GM12878 (cell line): ENCODE results near the gene LMNTD2. TPM values are rescaled to one million over a fixed set of nuclear protein-coding genes. Genes with fewer than 3 reads are reported as not detected.

Source experiments
- ATF3 ChIP-seq: IDR thresholded peaks from 2 replicates; pipeline ENCODE4 v1.6.1; 2011; ENCODE audit warnings: low read depth, mild to moderate bottlenecking, low read length, moderate library complexity, borderline replicate concordance; ENCODE audit errors: extremely low read depth
- BHLHE40 ChIP-seq, 2 experiments: fragments of 450-650 bp in 1 of 2; IDR thresholded peaks; 2 replicates each; pipeline ENCODE4 v1.6.1; 2011 to 2017; ENCODE audit warnings: low read depth in 2 of 2, borderline replicate concordance in 1 of 2, improper control_type of control experiment in 1 of 2, low read length in 1 of 2, mild to moderate bottlenecking in 1 of 2
- BRCA1 ChIP-seq: IDR thresholded peaks from 2 replicates; pipeline ENCODE4 v1.6.1; 2011; ENCODE audit warnings: low read depth, low read length, improper control_type of control experiment
- CREB1 ChIP-seq: IDR thresholded peaks from 2 replicates; pipeline ENCODE4 v1.6.1; 2012; ENCODE audit warnings: low read depth, mild to moderate bottlenecking, inconsistent platforms
- EP300 ChIP-seq, 2 experiments: fragments of 150-350 bp in 1 of 2; IDR thresholded peaks; 2 replicates each; pipeline ENCODE4 v1.6.1; 2011 to 2012; ENCODE audit warnings: low read depth in 2 of 2, low read length in 2 of 2, borderline replicate concordance in 1 of 2, improper control_type of control experiment in 1 of 2, inconsistent platforms in 1 of 2; ENCODE audit not compliant: control insufficient read depth in 1 of 2
- FOS ChIP-seq: IDR thresholded peaks from 3 replicates; pipeline ENCODE4 v1.6.1; 2011; ENCODE audit warnings: borderline replicate concordance; ENCODE audit not compliant: insufficient read length; ENCODE audit errors: extremely low read depth
- GATAD2B ChIP-seq: fragments of 450-650 bp; conservative IDR thresholded peaks from 2 replicates; pipeline ENCODE4 v1.6.1; 2017; ENCODE audit warnings: low read depth, mild to moderate bottlenecking, moderate library complexity
- HSF1 ChIP-seq: fragments of 150-350 bp; IDR thresholded peaks from 2 replicates; pipeline ENCODE4 v1.6.1; 2014; ENCODE audit warnings: mild to moderate bottlenecking, low read depth, low read length
- RFX5 ChIP-seq: IDR thresholded peaks from 2 replicates; pipeline ENCODE4 v1.6.1; 2011; ENCODE audit warnings: low read depth, low read length, improper control_type of control experiment
- RUNX3 ChIP-seq: IDR thresholded peaks from 2 replicates; pipeline ENCODE4 v1.6.1; 2012; ENCODE audit warnings: low read length, inconsistent platforms
- SKIL ChIP-seq: fragments of 450-650 bp; IDR thresholded peaks from 2 replicates; pipeline ENCODE4 v1.6.1; 2017; ENCODE audit warnings: mild to moderate bottlenecking, low read depth, inconsistent platforms; ENCODE audit not compliant: poor library complexity, severe bottlenecking
- SUPT20H ChIP-seq: IDR thresholded peaks from 2 replicates; pipeline ENCODE4 v1.6.1; 2011; ENCODE audit warnings: low read depth, mild to moderate bottlenecking, low read length, moderate library complexity, borderline replicate concordance; ENCODE audit not compliant: control insufficient read depth
- TAF1 ChIP-seq: IDR thresholded peaks from 2 replicates; pipeline ENCODE4 v1.6.1; 2011; ENCODE audit warnings: mild to moderate bottlenecking, low read depth, low read length, borderline replicate concordance
- TBL1XR1 ChIP-seq: IDR thresholded peaks from 2 replicates; pipeline ENCODE4 v1.6.1; 2012; ENCODE audit warnings: low read depth, low read length, improper control_type of control experiment
- TCF3 ChIP-seq: IDR thresholded peaks from 2 replicates; pipeline ENCODE4 v1.6.1; 2012; ENCODE audit warnings: low read depth, mild to moderate bottlenecking, low read length, borderline replicate concordance; ENCODE audit not compliant: insufficient read depth
- TCF7 ChIP-seq: IDR thresholded peaks from 2 replicates; pipeline ENCODE4 v1.6.1; 2014; ENCODE audit warnings: antibody characterized with exemption, borderline replicate concordance
- WRNIP1 ChIP-seq: IDR thresholded peaks from 2 replicates; pipeline ENCODE4 v1.6.1; 2011; ENCODE audit warnings: low read depth, low read length, improper control_type of control experiment, borderline replicate concordance
- ZNF207 ChIP-seq: fragments of 450-650 bp; IDR thresholded peaks from 2 replicates; pipeline ENCODE4 v1.6.1; 2014; ENCODE audit warnings: antibody characterized with exemption, mild to moderate bottlenecking, borderline replicate concordance
- polyA plus RNA-seq, 11 experiments: library from polyadenylated mRNA; depleted of rRNA in 4 of 11; unstranded in 6 of 11; stranded (reverse) in 5 of 11; fragments of >200 nt; fragmentation: Nextera tagmentation in 4 of 11; fragmentation: Illumina TruSeq in 1 of 11; extraction: Ambion mirVana in 4 of 11; extraction: Trizol in 1 of 11; gene quantifications; 1 replicate in 1 of 11; 2 replicates in 10 of 11; pipeline versions ENCODE4 v1.2.1 to v1.2.3, GENCODE V29; 2011 to 2016; ENCODE audit warnings: inconsistent platforms in 2 of 11, missing spikeins in 2 of 11, low read depth in 1 of 11
- total RNA-seq, 4 experiments: library from RNA; depleted of rRNA in 3 of 4; stranded (reverse); fragments of >200 nt in 3 of 4; fragmentation: Illumina TruSeq in 1 of 4; extraction: Trizol in 1 of 4; gene quantifications; 2 replicates each; pipeline versions ENCODE4 v1.2.1 to v1.2.3, GENCODE V29; 2013 to 2021

LMNTD2 gene
- total and polyA plus RNA-seq, 10 of the 15 experiments (the other 5 are each of a cell fraction or from before 2014, with no cell fraction given): 0.22 to 4.1 (median 1.3) TPM; not detected in 2

DNA sequence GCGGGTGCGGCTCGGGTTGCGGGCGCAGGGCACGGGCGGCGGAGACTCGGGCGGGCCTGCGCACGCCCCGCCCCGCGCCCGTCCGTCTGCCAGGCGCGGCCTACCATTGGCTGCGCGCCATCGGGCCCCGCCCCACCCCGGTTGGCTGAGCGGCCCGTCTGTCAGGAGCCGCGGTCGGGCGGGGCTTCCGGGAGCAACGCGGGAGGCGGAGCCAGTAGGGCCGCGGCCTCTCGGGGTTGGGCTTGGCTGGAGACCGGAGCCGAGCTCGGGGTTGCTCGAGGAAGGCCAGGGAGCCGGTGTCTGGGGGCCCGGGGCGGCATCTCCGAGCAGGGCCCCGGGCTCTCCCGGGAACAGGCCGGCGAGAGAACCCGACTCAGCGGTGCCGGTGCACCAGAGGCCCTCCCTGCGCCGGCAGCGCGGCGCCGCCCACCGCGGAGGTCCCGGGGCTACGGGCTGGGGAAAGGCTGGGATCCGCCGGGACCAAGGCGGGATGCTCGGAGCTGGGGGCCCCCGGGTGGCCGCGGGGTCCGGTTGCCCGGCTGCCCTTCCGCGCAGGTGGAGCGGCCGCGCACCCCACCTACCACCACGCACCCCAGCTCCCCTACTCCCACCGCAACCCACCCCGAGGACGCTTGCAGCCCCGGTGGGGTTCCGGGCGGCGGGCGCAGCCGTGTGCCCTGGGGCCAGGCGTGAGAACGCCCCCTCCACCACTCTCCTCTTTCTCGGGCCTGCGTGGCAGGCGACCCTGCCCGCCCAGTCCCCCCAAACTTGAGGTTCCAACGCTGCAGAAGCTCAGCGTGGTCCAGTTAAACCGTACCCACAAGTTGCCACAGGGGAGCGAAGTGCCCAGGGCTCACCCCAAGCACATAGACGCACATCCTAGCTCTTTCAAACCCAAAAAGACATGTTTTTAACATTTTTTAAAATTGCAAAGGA lies 24.8 kb downstream of the LMNTD2 start, which contains the start of gene HRAS (continued):
- TF ChIP-seq SKIL: no peak
- peak; percentile 51 for TF ChIP-seq FOS
- TF ChIP-seq EP300 (IDR thresholded peaks at IDR 0.05; ENCODE audit: borderline replicate concordance in 1 of 2, control insufficient read depth in 1 of 2, low read depth in 2 of 2, low read length in 2 of 2): no peak
- TF ChIP-seq HSF1: no peak
- peak; percentile 73 for TF ChIP-seq RUNX3
- peak; percentile 61; the same call in 1 of the 2 replicates for TF ChIP-seq ZNF207
- TF ChIP-seq CREB1: peak; percentile 56; the same call in 1 of the 2 replicates
- no peak for TF ChIP-seq TCF7
- TF ChIP-seq BRCA1: no peak
- no peak for TF ChIP-seq ATF3
- TF ChIP-seq RFX5: no peak
- no peak for TF ChIP-seq TBL1XR1
- TF ChIP-seq WRNIP1: no peak
- no peak for TF ChIP-seq TCF3
- TF ChIP-seq BHLHE40 (IDR thresholded peaks at IDR 0.05; ENCODE audit: borderline replicate concordance in 1 of 2, low read depth in 2 of 2, low read length in 1 of 2): peak; percentile 60 to 95; a peak in 3 of 4 replicates
- peak; percentile 93 for TF ChIP-seq GATAD2B
- no peak for TF ChIP-seq SUPT20H
- TF ChIP-seq TAF1: peak; percentile 38; the same call in 1 of the 2 replicates
